ENCODE measurements around the gene FBXO27.
"Not testable (repeated sequence)": the region's sequence is repeated elsewhere in the genome, so short reads cannot be mapped to it uniquely, and the experiment has no call there.

Gene FBXO27

DNA sequence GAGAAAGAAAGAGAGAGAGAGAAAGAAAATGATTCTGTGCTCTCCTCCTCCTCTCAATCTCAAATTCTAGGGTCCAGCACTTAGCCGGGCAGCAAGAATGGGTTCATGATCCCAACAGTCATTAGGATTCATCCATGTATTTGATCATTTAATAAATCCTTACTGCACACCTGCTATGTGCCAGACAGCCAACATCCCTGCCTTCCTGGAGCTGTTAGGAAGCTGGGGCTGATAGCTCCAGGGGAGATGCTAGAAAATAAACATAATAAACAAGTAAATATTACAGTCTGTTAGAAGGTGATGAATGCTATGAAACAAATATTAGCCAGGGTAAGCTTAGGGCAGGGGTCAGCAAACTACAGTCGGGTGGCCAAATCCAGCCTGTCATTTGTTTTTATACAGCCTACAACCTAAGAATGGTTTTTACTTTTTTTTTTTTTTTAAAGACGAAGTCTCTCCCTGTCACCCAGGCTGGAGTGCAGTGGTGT is 41.9 kb upstream of the FBXO27 start:
- TF ChIP-seq, protein P1, sequence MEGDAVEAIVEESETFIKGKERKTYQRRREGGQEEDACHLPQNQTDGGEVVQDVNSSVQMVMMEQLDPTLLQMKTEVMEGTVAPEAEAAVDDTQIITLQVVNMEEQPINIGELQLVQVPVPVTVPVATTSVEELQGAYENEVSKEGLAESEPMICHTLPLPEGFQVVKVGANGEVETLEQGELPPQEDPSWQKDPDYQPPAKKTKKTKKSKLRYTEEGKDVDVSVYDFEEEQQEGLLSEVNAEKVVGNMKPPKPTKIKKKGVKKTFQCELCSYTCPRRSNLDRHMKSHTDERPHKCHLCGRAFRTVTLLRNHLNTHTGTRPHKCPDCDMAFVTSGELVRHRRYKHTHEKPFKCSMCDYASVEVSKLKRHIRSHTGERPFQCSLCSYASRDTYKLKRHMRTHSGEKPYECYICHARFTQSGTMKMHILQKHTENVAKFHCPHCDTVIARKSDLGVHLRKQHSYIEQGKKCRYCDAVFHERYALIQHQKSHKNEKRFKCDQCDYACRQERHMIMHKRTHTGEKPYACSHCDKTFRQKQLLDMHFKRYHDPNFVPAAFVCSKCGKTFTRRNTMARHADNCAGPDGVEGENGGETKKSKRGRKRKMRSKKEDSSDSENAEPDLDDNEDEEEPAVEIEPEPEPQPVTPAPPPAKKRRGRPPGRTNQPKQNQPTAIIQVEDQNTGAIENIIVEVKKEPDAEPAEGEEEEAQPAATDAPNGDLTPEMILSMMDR (conservative IDR thresholded peaks at IDR 0.05; ENCODE audit: low read depth): no peak
- DNase-seq (ENCODE audit: low spot score): no peak
- CTCF ChIA-PET: no interaction called here
- H3K27ac ChIP-seq: peak overlapping the region; percentile 35; the same call in 1 of the 2 replicates
- POLR2A ChIA-PET (ENCODE audit: low non-redundant PET): no interaction called here

DNA sequence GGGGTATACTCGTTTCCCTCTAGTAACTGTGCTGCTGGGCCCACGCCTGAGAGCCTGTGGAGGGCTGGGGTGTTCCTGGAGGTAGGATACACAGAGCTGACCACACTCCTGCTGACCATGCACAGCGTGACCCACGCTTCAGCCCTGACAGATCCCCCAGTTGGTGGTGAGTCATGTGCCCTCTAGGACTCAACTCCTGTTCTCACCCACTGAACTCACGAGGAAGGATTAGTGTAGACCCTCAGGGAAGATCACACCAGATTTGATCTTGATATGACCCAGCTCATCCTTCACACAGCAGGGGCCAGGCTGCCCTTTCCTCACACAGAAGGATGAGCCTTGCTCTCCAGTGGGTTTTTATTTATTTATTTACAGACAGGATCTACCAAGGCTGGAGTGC is 38.5 kb upstream of the FBXO27 start:
- peak overlapping the region; percentile 21; the same call in 1 of the 2 replicates for H3K27ac ChIP-seq
- ChIA-PET POLR2A (ENCODE audit: low non-redundant PET) (no interaction called here), CTCF (interaction anchor here (1.3 kb wide), 1 partner anchor 19 kb away, joined by 5 read pairs; no protein-coding TSS in a partner anchor)
- DNase-seq (ENCODE audit: low spot score): no peak
- TF ChIP-seq, protein P1 (conservative IDR thresholded peaks at IDR 0.05; ENCODE audit: low read depth): no peak

DNA sequence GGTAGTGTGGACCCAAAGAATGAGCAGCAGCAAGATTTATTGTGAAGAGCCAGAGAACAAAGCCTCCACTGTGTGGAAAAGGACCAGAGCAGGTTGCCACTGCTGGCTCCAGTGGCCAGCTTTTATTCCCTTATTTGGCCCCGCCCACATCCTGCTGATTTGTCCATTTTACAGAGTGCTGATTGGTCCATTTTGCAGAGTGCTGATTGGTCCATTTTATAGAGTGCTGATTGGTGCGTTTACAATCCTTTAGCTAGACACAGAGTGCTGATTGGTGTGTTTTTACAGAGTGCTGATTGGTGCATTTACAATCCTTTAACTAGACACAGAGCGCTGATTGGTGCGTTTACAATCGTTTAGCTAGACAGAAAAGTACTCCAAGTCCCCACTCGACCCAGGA is 35.9 kb upstream of the FBXO27 start:
- CTCF ChIA-PET: interaction anchor here (0.6 kb wide), 1 partner anchor 22 kb away, joined by 3 read pairs; no protein-coding TSS in a partner anchor
- DNase-seq (ENCODE audit: low spot score); POLR2A ChIA-PET (ENCODE audit: low non-redundant PET); H3K27ac ChIP-seq: not testable (repeated sequence)

DNA sequence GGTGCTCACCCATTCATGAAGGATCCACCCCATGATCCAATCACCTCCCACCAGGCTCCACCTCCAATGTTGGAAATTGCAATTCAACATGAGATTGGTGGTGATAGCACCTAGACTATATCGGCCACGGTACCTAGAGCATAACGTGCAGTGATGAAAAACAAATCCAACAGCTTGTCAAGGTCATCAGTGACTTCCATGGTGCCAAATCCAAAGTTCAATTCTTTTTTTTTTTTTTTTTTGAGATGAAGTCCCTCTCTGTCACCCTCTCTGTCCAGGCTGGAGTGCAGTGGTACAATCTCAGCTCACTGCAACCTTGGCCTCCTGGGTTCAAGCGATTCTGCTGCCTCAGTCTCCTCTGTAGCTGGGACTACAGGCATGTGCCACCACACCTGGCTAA is 34.8 kb upstream of the FBXO27 start:
- ChIA-PET POLR2A (ENCODE audit: low non-redundant PET) (no interaction called here), CTCF (no interaction called here)
- H3K27ac ChIP-seq: no peak overlapping the region
- TF ChIP-seq, protein P1 (conservative IDR thresholded peaks at IDR 0.05; ENCODE audit: low read depth): no peak
- no peak for DNase-seq (ENCODE audit: low spot score)

DNA sequence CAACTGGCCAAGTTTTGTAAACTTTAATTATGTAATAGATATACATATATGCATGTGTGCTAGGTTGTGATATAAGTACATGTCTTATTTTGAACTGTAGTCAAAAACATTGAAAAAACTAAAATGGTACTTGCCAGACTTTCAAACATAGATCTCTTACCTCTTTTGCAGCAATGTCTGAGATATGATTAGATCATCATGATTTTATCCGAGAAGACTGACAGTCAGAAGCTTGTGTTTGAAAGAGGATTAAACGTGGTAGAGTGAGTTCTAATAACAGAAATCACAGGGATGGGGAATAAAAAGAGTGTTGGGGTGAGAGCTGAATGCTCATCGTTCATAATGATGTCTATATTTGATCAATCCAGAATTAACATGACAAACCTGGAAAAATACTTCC is 33.6 kb upstream of the FBXO27 start:
- TF ChIP-seq, protein P1 (conservative IDR thresholded peaks at IDR 0.05; ENCODE audit: low read depth): no peak
- no peak overlapping the region for H3K27ac ChIP-seq
- DNase-seq (ENCODE audit: low spot score): no peak
- POLR2A ChIA-PET (ENCODE audit: low non-redundant PET): no interaction called here
- CTCF ChIA-PET: no interaction called here

DNA sequence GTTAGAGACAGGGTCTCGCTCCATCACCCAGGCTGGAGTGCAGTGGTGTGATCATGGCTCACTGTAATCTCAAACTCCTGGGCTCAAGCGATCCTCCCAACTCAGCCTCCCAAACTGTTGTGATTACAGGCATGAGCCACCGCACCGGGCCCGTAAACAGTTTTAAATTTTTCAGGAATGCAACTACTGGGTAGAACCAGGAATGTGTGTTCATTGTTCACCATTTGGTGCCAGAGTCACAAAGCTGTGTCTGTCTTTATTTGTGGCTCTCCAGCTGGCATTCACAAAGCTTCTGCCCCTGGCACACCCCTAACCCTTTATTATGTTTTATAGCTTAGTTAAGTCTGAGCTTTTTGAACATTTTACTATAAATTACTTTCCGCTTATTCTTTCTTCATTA is 32.1 kb upstream of the FBXO27 start:
- DNase-seq (ENCODE audit: low spot score): no peak
- no peak overlapping the region for H3K27ac ChIP-seq
- CTCF ChIA-PET: no interaction called here
- POLR2A ChIA-PET (ENCODE audit: low non-redundant PET): no interaction called here
- TF ChIP-seq, protein P1 (conservative IDR thresholded peaks at IDR 0.05; ENCODE audit: low read depth): no peak

DNA sequence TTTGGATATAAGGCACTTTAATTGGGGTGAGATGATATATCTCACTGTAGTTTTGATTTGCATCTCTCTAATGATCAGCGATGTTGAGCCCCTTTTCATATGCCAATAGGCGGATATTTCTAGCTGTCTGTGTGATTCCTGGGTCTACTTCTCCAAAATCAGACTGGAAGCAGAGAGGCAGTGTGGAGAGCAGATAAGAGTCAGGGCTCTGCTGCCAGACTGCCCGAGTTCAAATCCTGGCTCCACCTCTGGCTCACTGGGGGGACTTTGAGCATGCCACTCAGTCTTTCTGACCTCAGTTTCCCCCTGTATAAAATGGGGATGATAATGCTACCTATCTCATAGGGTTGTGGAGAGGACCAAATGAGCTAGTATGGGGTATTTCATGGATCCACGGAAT is 27.8 kb upstream of the FBXO27 start:
- CTCF ChIA-PET: no interaction called here
- TF ChIP-seq, protein P1 (conservative IDR thresholded peaks at IDR 0.05; ENCODE audit: low read depth): no peak
- no peak for DNase-seq (ENCODE audit: low spot score)
- H3K27ac ChIP-seq: no peak overlapping the region
- POLR2A ChIA-PET (ENCODE audit: low non-redundant PET): no interaction called here

Data from RWPE1 (cell line).